IMR-90 (cell line): ENCODE results near the gene PLEK.

ENCODE experiments used
- CTCF ChIP-seq: conservative IDR thresholded peaks from 2 replicates; pipeline ENCODE4 v1.5.1; 2012; ENCODE audit warnings: mild to moderate bottlenecking, low read depth, low read length, improper control_type of control experiment
- FOS ChIP-seq: fragments of 150-350 bp; IDR thresholded peaks from 2 replicates; pipeline ENCODE4 v1.6.1; 2016; ENCODE audit warnings: low read depth, low read length
- MAFK ChIP-seq: IDR thresholded peaks from 2 replicates; pipeline ENCODE4 v1.6.1; 2012; ENCODE audit warnings: low read depth, low read length, improper control_type of control experiment
- MXI1 ChIP-seq: IDR thresholded peaks from 2 replicates; pipeline ENCODE4 v1.6.1; 2012; ENCODE audit warnings: low read depth, mild to moderate bottlenecking, low read length, moderate library complexity, borderline replicate concordance
- RAD21 ChIP-seq: IDR thresholded peaks from 2 replicates; pipeline ENCODE4 v1.6.1; 2012; ENCODE audit warnings: low read length, improper control_type of control experiment

DNA sequence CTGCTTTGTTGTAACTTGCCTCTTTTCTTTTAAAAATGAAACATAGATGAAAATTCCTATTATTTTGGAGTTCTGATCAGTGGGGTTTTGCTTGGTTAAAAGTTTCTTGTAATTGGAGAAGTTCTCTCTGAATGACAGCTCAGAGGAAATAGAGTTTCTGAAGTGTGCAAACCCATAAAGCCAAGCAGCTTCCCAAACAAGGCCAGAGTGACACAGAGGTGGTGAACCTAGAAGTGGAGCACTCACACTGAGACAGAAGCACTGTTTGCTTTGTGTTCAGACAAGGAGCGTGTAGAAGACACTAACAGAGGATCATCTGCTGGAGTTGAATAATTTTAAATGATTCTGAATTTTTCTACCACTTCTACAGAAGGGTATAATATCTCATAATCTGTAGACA lies 52.8 kb downstream of the PLEK start:
- no peak for TF ChIP-seq RAD21
- TF ChIP-seq CTCF = no peak
- TF ChIP-seq MXI1 = no peak
- no peak for TF ChIP-seq MAFK
- TF ChIP-seq FOS = no peak
